Common myeloid progenitor, CD34-positive (primary cell): ENCODE data around the gene AHCYL1.

Experiments
- CTCF ChIA-PET: fragments of 350-600 bp; sonication (Branson Sonifier 250); formaldehyde crosslinking; loops from one replicate; lab custom pipeline; 2021; ENCODE audit warnings: antibody characterized with exemption; lab: Charles Lee
- POLR2A ChIA-PET: fragments of 350-600 bp; sonication (Branson Sonifier 250); formaldehyde crosslinking; loops from one replicate; lab custom pipeline; 2021; ENCODE audit warnings: antibody characterized with exemption; lab: Charles Lee
- DNase-seq, 3 donors: peaks; one replicate each; pipeline versions ENCODE4 v3.0.0 to v3.0.0-alpha.2; 2013
- H3K27ac ChIP-seq, 2 experiments: 1 replicate in 1 of 2; 2 replicates in 1 of 2; pipeline ENCODE4 v1.7.0; 2013; ENCODE audit warnings: inconsistent platforms in 2 of 2, low read length in 2 of 2, mild to moderate bottlenecking in 2 of 2, low read depth in 1 of 2, moderate library complexity in 1 of 2; ENCODE audit not compliant: severe bottlenecking in 2 of 2, insufficient read depth in 1 of 2, poor library complexity in 1 of 2
- H3K27me3 ChIP-seq, 5 experiments: replicated peaks in 2 of 5; 1 replicate in 3 of 5; 2 replicates in 2 of 5; pipeline versions ENCODE4 v1.6.1 to v1.7.0; 2013; ENCODE audit warnings: low read length in 4 of 5, mild to moderate bottlenecking in 2 of 5, moderate library complexity in 2 of 5, inconsistent platforms in 1 of 5; ENCODE audit not compliant: insufficient read depth in 5 of 5, control insufficient read depth in 4 of 5
- H3K36me3 ChIP-seq, 4 experiments: 1 replicate in 2 of 4; 2 replicates in 2 of 4; pipeline versions ENCODE4 v1.6.1 to v1.7.0; 2013; ENCODE audit warnings: low read length in 3 of 4, control low read depth in 1 of 4, mild to moderate bottlenecking in 1 of 4; ENCODE audit not compliant: control insufficient read depth in 4 of 4, insufficient read depth in 4 of 4
- H3K4me1 ChIP-seq, 4 experiments: 1 replicate in 3 of 4; 2 replicates in 1 of 4; pipeline versions ENCODE4 v1.6.1 to v1.7.1; 2013; ENCODE audit warnings: low read length in 3 of 4, mild to moderate bottlenecking in 3 of 4, control low read depth in 1 of 4, inconsistent platforms in 1 of 4, moderate library complexity in 1 of 4; ENCODE audit not compliant: control insufficient read depth in 4 of 4, insufficient read depth in 4 of 4; ENCODE audit errors: control extremely low read depth in 1 of 4
- H3K4me3 ChIP-seq, 7 experiments: 1 replicate in 4 of 7; 2 replicates in 3 of 7; pipeline versions ENCODE4 v1.5.1 to v1.7.0; 2013; ENCODE audit warnings: mild to moderate bottlenecking in 7 of 7, low read length in 6 of 7, moderate library complexity in 6 of 7, inconsistent platforms in 2 of 7, low read depth in 2 of 7, control low read depth in 1 of 7; ENCODE audit not compliant: insufficient read depth in 4 of 7, control insufficient read depth in 1 of 7; ENCODE audit errors: extremely low read depth in 1 of 7
- H3K9me3 ChIP-seq, 5 experiments: 1 replicate in 4 of 5; 2 replicates in 1 of 5; pipeline versions ENCODE4 v1.6.1 to v1.7.1; 2013; ENCODE audit warnings: low read length in 4 of 5, mild to moderate bottlenecking in 2 of 5, inconsistent platforms in 1 of 5, low read depth in 1 of 5, moderate library complexity in 1 of 5; ENCODE audit not compliant: control insufficient read depth in 4 of 5, insufficient read depth in 2 of 5; ENCODE audit errors: control extremely low read depth in 1 of 5
- WGBS: methylation state at CpG from one replicate; pipeline ENCODE4 v1.1.5; 2013; ENCODE audit not compliant: insufficient coverage; 5-methylcytosine and 5-hydroxymethylcytosine counted together

The AHCYL1 gene

GRCh38 chr1:109986054-109986444 lies 1.5 kb downstream of the AHCYL1 start:
- Histone ChIP-seq H3K9me3 (no peaks in the 10 kb centered on the region), H3K27ac (no peak overlapping the region), H3K4me3 (peak overlapping the region in 6 of 7 experiments; percentile 14 to 90 (median 80)), H3K27me3 (no peaks in the 10 kb centered on the region), H3K4me1 (peaks cover 9 to 32% (median 19%) of the 10 kb centered on the region in 4 experiments), H3K36me3 (peaks cover 4 to 9% (median 7%) of the 10 kb centered on the region in 4 experiments)
- ChIA-PET CTCF (interaction anchor here (0.9 to 15.8 kb wide), 9 partner anchors 13 to 336 kb away, joined by 3 to 551 read pairs (median 11); no protein-coding TSS in a partner anchor), POLR2A (interaction anchor here (0.5 kb wide), 1 partner anchor 24 kb away, joined by 3 read pairs; no protein-coding TSS in a partner anchor)
- no CpG with 5 or more reads among the region's 3 CpGs for WGBS
- no peak for DNase-seq

GRCh38 chr1:109988349-109988914 lies 3.9 kb downstream of the AHCYL1 start:
- no peak for DNase-seq
- ChIA-PET POLR2A (interaction anchor here (0.5 to 0.7 kb wide), 2 partner anchors 333 to 866 kb away, joined by 3 read pairs; partner anchors contain the start of gene GSTM4), CTCF (interaction anchor here (0.8 to 15.8 kb wide), 8 partner anchors 10 to 349 kb away, joined by 3 to 551 read pairs (median 4); no protein-coding TSS in a partner anchor)
- no peak overlapping the region for H3K27ac ChIP-seq
- no peak overlapping the region for H3K4me3 ChIP-seq
- H3K9me3 ChIP-seq: no peaks in the 10 kb centered on the region
- peaks cover 4 to 13% (median 8%) of the 10 kb centered on the region in 4 experiments for H3K36me3 ChIP-seq
- peaks cover 9 to 32% (median 19%) of the 10 kb centered on the region in 4 experiments for H3K4me1 ChIP-seq
- WGBS: 91% methylated on average over 1 of the region's 3 CpGs
- H3K27me3 ChIP-seq: no peaks in the 10 kb centered on the region

- ChIA-PET CTCF (interaction anchor here (0.8 to 15.8 kb wide), 8 partner anchors 9 to 350 kb away, joined by 3 to 551 read pairs (median 4); no protein-coding TSS in a partner anchor), POLR2A (no interaction called here)
- no peak overlapping the region for H3K27ac ChIP-seq
- WGBS: 100% methylated on average over 1 of the region's 9 CpGs
- H3K27me3 ChIP-seq: no peaks in the 10 kb centered on the region
- no peaks in the 10 kb centered on the region for H3K9me3 ChIP-seq
- H3K4me3 ChIP-seq: no peak overlapping the region
- peaks cover 9 to 24% (median 16%) of the 10 kb centered on the region in 4 experiments for H3K4me1 ChIP-seq
- peak in 1 of 3 donors; percentile 28 for DNase-seq
- H3K36me3 ChIP-seq: peaks cover 4 to 13% (median 8%) of the 10 kb centered on the region in 4 experiments
Observed at GRCh38 chr1:109989506-109990301, 5.1 kb downstream of the AHCYL1 start.

- no peak overlapping the region for H3K27ac ChIP-seq
- no peak for DNase-seq
- H3K9me3 ChIP-seq: no peaks in the 10 kb centered on the region
- ChIA-PET POLR2A (no interaction called here), CTCF (interaction anchor here (0.8 to 1.0 kb wide), 2 partner anchors 21 to 213 kb away, joined by 3 read pairs; no protein-coding TSS in a partner anchor)
- H3K36me3 ChIP-seq: peaks cover 4 to 13% (median 9%) of the 10 kb centered on the region in 4 experiments
- H3K4me1 ChIP-seq: peaks cover 9 to 22% (median 14%) of the 10 kb centered on the region in 4 experiments
- no peak overlapping the region for H3K4me3 ChIP-seq
- no peaks in the 10 kb centered on the region for H3K27me3 ChIP-seq
- 100% methylated on average over 1 of the region's 2 CpGs for WGBS
Observed at GRCh38 chr1:109990302-109990653, 5.7 kb downstream of the AHCYL1 start.

GRCh38 chr1:109991400-109991925 lies 6.9 kb downstream of the AHCYL1 start:
- peaks cover 0 to 10% (median 3%) of the 10 kb centered on the region in 4 experiments for H3K4me1 ChIP-seq
- H3K36me3 ChIP-seq: peaks cover 4 to 16% (median 12%) of the 10 kb centered on the region in 4 experiments
- WGBS: 100% methylated on average over 1 of the region's 5 CpGs
- H3K27me3 ChIP-seq: no peaks in the 10 kb centered on the region
- DNase-seq: no peak
- H3K9me3 ChIP-seq: no peaks in the 10 kb centered on the region
- ChIA-PET POLR2A (no interaction called here), CTCF (interaction anchor here (1.2 kb wide), 1 partner anchor 10 kb away, joined by 3 read pairs; no protein-coding TSS in a partner anchor)
- H3K4me3 ChIP-seq: no peak overlapping the region
- no peak overlapping the region for H3K27ac ChIP-seq

GRCh38 chr1:109993885-109994284 lies 9.3 kb downstream of the AHCYL1 start:
- H3K27ac ChIP-seq: no peak overlapping the region
- no peaks in the 10 kb centered on the region for H3K9me3 ChIP-seq
- H3K27me3 ChIP-seq: no peaks in the 10 kb centered on the region
- peaks cover 5 to 10% (median 8%) of the 10 kb centered on the region in 4 experiments for H3K36me3 ChIP-seq
- H3K4me3 ChIP-seq: no peak overlapping the region
- peaks cover 0 to 7% (median 4%) of the 10 kb centered on the region in 4 experiments for H3K4me1 ChIP-seq
- WGBS: 89% methylated on average over 3 of the region's 3 CpGs
- CTCF ChIA-PET: interaction anchor here (1.2 to 5.0 kb wide), 7 partner anchors 10 to 216 kb away, joined by 3 to 21 read pairs (median 7); partner anchors contain the start of gene AHCYL1
- POLR2A ChIA-PET: no interaction called here
- peak in 1 of 3 donors; percentile 14 for DNase-seq
